ENCODE measurements around the gene CGNL1.

DNA sequence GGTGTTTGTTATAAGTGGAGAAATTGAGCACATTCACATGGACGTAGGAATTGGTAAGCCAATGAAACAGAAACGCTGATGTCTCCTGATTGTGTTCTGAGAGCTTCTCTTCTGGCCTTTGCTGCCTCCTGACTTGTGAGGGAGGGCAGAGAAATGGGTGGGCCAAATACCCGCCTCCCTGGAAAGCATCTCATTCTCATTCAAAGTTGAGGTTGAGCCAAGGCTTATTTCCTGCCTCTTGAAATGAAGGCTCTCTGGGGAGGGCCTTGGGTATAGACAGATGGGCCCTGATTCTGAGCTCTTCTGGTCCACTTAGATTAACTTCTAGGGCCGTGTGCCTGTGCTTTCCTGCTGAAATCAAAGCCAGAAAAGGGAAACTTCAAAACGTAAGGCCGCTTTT, 158.0 kb downstream of the CGNL1 start:
- TF ChIP-seq, protein P1, sequence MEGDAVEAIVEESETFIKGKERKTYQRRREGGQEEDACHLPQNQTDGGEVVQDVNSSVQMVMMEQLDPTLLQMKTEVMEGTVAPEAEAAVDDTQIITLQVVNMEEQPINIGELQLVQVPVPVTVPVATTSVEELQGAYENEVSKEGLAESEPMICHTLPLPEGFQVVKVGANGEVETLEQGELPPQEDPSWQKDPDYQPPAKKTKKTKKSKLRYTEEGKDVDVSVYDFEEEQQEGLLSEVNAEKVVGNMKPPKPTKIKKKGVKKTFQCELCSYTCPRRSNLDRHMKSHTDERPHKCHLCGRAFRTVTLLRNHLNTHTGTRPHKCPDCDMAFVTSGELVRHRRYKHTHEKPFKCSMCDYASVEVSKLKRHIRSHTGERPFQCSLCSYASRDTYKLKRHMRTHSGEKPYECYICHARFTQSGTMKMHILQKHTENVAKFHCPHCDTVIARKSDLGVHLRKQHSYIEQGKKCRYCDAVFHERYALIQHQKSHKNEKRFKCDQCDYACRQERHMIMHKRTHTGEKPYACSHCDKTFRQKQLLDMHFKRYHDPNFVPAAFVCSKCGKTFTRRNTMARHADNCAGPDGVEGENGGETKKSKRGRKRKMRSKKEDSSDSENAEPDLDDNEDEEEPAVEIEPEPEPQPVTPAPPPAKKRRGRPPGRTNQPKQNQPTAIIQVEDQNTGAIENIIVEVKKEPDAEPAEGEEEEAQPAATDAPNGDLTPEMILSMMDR (IDR thresholded peaks at IDR 0.05; ENCODE audit: low read length) = no peak
- TF ChIP-seq EZH2phosphoT487 (IDR thresholded peaks at IDR 0.05; ENCODE audit: low read length) = no peak
